ENCODE measurements around the gene SHQ1. TPM values are rescaled to one million over a fixed set of nuclear protein-coding genes. Genes with fewer than 3 reads are reported as not detected.

SHQ1 gene
- total and polyA plus RNA-seq, 9 of the 15 experiments (the other 6 are each of a cell fraction or from before 2014, with no cell fraction given): 9.2 to 25.0 (median 14.1) TPM

DNA sequence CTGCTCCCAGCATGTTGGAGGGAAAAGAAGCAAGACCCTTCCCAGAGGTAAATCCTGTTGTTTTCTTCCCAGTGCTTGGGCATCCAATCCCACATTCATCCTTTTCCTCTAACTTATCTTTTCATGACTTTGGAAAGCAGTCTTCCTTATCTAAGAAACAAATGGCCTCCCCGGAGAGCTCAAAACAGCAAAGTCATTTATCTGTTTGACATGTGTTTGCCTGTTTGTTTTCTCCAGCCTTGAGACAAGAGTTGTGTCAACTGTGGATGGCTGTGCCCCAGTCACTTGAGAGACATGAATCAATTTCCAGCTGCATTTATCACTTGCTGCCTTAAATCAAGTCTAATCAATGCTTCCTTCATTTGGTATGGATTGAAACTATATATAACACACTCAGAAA, 103.9 kb downstream of the SHQ1 start (continued):
- TF ChIP-seq, protein P1, sequence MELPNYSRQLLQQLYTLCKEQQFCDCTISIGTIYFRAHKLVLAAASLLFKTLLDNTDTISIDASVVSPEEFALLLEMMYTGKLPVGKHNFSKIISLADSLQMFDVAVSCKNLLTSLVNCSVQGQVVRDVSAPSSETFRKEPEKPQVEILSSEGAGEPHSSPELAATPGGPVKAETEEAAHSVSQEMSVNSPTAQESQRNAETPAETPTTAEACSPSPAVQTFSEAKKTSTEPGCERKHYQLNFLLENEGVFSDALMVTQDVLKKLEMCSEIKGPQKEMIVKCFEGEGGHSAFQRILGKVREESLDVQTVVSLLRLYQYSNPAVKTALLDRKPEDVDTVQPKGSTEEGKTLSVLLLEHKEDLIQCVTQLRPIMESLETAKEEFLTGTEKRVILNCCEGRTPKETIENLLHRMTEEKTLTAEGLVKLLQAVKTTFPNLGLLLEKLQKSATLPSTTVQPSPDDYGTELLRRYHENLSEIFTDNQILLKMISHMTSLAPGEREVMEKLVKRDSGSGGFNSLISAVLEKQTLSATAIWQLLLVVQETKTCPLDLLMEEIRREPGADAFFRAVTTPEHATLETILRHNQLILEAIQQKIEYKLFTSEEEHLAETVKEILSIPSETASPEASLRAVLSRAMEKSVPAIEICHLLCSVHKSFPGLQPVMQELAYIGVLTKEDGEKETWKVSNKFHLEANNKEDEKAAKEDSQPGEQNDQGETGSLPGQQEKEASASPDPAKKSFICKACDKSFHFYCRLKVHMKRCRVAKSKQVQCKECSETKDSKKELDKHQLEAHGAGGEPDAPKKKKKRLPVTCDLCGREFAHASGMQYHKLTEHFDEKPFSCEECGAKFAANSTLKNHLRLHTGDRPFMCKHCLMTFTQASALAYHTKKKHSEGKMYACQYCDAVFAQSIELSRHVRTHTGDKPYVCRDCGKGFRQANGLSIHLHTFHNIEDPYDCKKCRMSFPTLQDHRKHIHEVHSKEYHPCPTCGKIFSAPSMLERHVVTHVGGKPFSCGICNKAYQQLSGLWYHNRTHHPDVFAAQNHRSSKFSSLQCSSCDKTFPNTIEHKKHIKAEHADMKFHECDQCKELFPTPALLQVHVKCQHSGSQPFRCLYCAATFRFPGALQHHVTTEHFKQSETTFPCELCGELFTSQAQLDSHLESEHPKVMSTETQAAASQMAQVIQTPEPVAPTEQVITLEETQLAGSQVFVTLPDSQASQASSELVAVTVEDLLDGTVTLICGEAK (IDR thresholded peaks at IDR 0.05): no peak
- TF ChIP-seq, protein P1 (CRISPR knock-in tag; IDR thresholded peaks at IDR 0.05): no peak
- no peak for TF ChIP-seq OTX1 (CRISPR knock-in tag; IDR thresholded peaks at IDR 0.05)
- TF ChIP-seq XRCC5 (IDR thresholded peaks at IDR 0.05; ENCODE audit: low read depth, low read length): no peak
- TF ChIP-seq DPF2 (IDR thresholded peaks at IDR 0.05): peak; percentile 96
- TF ChIP-seq ZNF124 (CRISPR knock-in tag; IDR thresholded peaks at IDR 0.05): no peak
- TF ChIP-seq NCOA2 (IDR thresholded peaks at IDR 0.05; ENCODE audit: partially characterized antibody in 2 of 2): peak in 1 of 2 experiments; percentile 27
- TF ChIP-seq FOS (IDR thresholded peaks at IDR 0.05; ENCODE audit: extremely low read depth, insufficient read length): no peak
- no peak for TF ChIP-seq HNRNPK (IDR thresholded peaks at IDR 0.05; ENCODE audit: low read depth, low read length, poor library complexity, severe bottlenecking)
- no peak for TF ChIP-seq ZNF143 (CRISPR knock-in tag; IDR thresholded peaks at IDR 0.05)
- no peak for TF ChIP-seq RBM14 (IDR thresholded peaks at IDR 0.05; ENCODE audit: borderline replicate concordance, insufficient read depth, low read depth, low read length)
- TF ChIP-seq TOE1 (IDR thresholded peaks at IDR 0.05; ENCODE audit: borderline replicate concordance): no peak
- TF ChIP-seq TOE1 (CRISPR knock-in tag; IDR thresholded peaks at IDR 0.05; ENCODE audit: borderline replicate concordance, low read depth): no peak
- TF ChIP-seq ZNF165 (CRISPR knock-in tag; IDR thresholded peaks at IDR 0.05; ENCODE audit: borderline replicate concordance): no peak
- no peak for TF ChIP-seq ZNF57 (CRISPR knock-in tag; IDR thresholded peaks at IDR 0.05)
- TF ChIP-seq YY1 (IDR thresholded peaks at IDR 0.05; ENCODE audit: borderline replicate concordance in 1 of 3, control insufficient read depth in 1 of 3, extremely low read depth in 1 of 3, insufficient read depth in 3 of 3, insufficient read length in 1 of 3, insufficient replicate concordance in 2 of 3, low read depth in 1 of 3, low read length in 2 of 3): no peak
- 0 out of 2 replicates have a peak, but pooled peaks have one; percentile 34 for TF ChIP-seq SMAD4 (CRISPR knock-in tag; conservative IDR thresholded peaks at IDR 0.05)
- TF ChIP-seq RBM17 (IDR thresholded peaks at IDR 0.05; ENCODE audit: borderline replicate concordance, low read depth, low read length): no peak
- no peak for TF ChIP-seq ZKSCAN3 (CRISPR knock-in tag; IDR thresholded peaks at IDR 0.05)
- TF ChIP-seq MECOM (CRISPR knock-in tag; IDR thresholded peaks at IDR 0.05): peak; percentile 89
